Keratinocyte (primary cell): ENCODE measurements around the gene BMP3. TPM values are rescaled to one million over a fixed set of nuclear protein-coding genes. Genes with fewer than 3 reads are reported as not detected.

Experiments
- DNase-seq: peaks from one replicate; pipeline ENCODE4 v3.0.0-alpha.2; 2011; ENCODE audit warnings: low read depth, missing footprints, low spot score
- FAIRE-seq: peaks from 2 replicates; lab custom pipeline; 2011; peaks lifted over from hg19 to GRCh38; lab: Jason Lieb, UNC
- H2AFZ ChIP-seq: 2 replicates; pipeline ENCODE4 v1.6.0; 2012; ENCODE audit warnings: low read length, control low read depth, inconsistent platforms; ENCODE audit not compliant: control insufficient read depth
- H3K27ac ChIP-seq: 2 replicates; pipeline ENCODE4 v1.5.1; 2011; ENCODE audit warnings: low read length; ENCODE audit not compliant: control insufficient read depth, insufficient read depth
- H3K27me3 ChIP-seq: 3 replicates; pipeline ENCODE4 v1.6.0; 2011; ENCODE audit warnings: low read length; ENCODE audit not compliant: control insufficient read depth, insufficient read depth; ENCODE audit errors: extremely low read depth
- H3K36me3 ChIP-seq, 2 experiments: 2 replicates in 1 of 2; 3 replicates in 1 of 2; pipeline ENCODE4 v1.5.1; 2011; ENCODE audit warnings: low read length in 2 of 2, mild to moderate bottlenecking in 1 of 2; ENCODE audit not compliant: control insufficient read depth in 2 of 2, insufficient read depth in 2 of 2; ENCODE audit errors: extremely low read depth in 1 of 2
- H3K4me1 ChIP-seq: 3 replicates; pipeline ENCODE4 v1.5.1; 2011; ENCODE audit warnings: low read length; ENCODE audit not compliant: control insufficient read depth, insufficient read depth; ENCODE audit errors: extremely low read depth
- H3K4me2 ChIP-seq: 3 replicates; pipeline ENCODE4 v1.6.0; 2011; ENCODE audit warnings: low read depth, low read length; ENCODE audit not compliant: control insufficient read depth, insufficient read depth; ENCODE audit errors: extremely low read depth
- H3K4me3 ChIP-seq, 3 experiments: fragments of 200-600 bp in 1 of 3; sonication (generic) in 1 of 3; 2 replicates in 2 of 3; 3 replicates in 1 of 3; pipeline ENCODE4 v1.5.1; 2011 to 2016; ENCODE audit warnings: low read length in 3 of 3, mild to moderate bottlenecking in 3 of 3, control low read depth in 2 of 3, inconsistent platforms in 1 of 3, low read depth in 1 of 3, mixed read lengths in 1 of 3, mixed run types in 1 of 3, moderate library complexity in 1 of 3; ENCODE audit not compliant: control insufficient read depth in 2 of 3, insufficient read depth in 2 of 3; ENCODE audit errors: extremely low read depth in 1 of 3
- H3K79me2 ChIP-seq: 2 replicates; pipeline ENCODE4 v1.6.0; 2012; ENCODE audit warnings: low read length; ENCODE audit not compliant: control insufficient read depth, insufficient read depth
- H3K9ac ChIP-seq: 3 replicates; pipeline ENCODE4 v1.6.0; 2011; ENCODE audit warnings: low read length; ENCODE audit not compliant: control insufficient read depth, insufficient read depth; ENCODE audit errors: extremely low read depth
- H3K9me1 ChIP-seq: 3 replicates; pipeline ENCODE4 v1.6.0; 2011; ENCODE audit warnings: low read length; ENCODE audit not compliant: control insufficient read depth, insufficient read depth; ENCODE audit errors: extremely low read depth
- H3K9me3 ChIP-seq: 2 replicates; pipeline ENCODE4 v1.5.1; 2012; ENCODE audit warnings: low read depth, low read length; ENCODE audit not compliant: control insufficient read depth
- H4K20me1 ChIP-seq: 3 replicates; pipeline ENCODE4 v1.6.0; 2011; ENCODE audit warnings: low read length; ENCODE audit not compliant: control insufficient read depth, insufficient read depth; ENCODE audit errors: extremely low read depth
- CTCF ChIP-seq, 3 experiments: IDR thresholded peaks in 1 of 3; conservative IDR thresholded peaks in 1 of 3; optimal IDR thresholded peaks in 1 of 3; 2 replicates in 2 of 3; 3 replicates in 1 of 3; pipeline versions ENCODE3 to v1.5.1; 2011; ENCODE audit warnings: low read length in 3 of 3, mild to moderate bottlenecking in 3 of 3, moderate library complexity in 2 of 3, control low read depth in 1 of 3, inconsistent platforms in 1 of 3; ENCODE audit not compliant: insufficient read depth in 2 of 3; ENCODE audit errors: extremely low read depth in 1 of 3
- EZH2 ChIP-seq: IDR thresholded peaks from one replicate; pipeline ENCODE4 v1.6.1; 2012; ENCODE audit warnings: inconsistent platforms, mild to moderate bottlenecking, low read length, moderate library complexity
- dilution Hi-C: fragments of 300-500 bp; cut with MboI; formaldehyde crosslinking; loops from one replicate; pipeline ENCODE4 v1.7.0; 2020; ENCODE audit warnings: low sequenced_read_pairs; ENCODE audit not compliant: extremely low pct_ligation_motif_present
- polyA plus RNA-seq, 5 experiments: library from polyadenylated mRNA; depleted of rRNA in 3 of 5; stranded (reverse) in 3 of 5; stranded (forward) in 1 of 5; unstranded in 1 of 5; fragments of >200 nt; gene quantifications; 1 replicate in 1 of 5; 2 replicates in 3 of 5; 3 replicates in 1 of 5; pipeline versions ENCODE4 v1.2.1 to v1.2.3, GENCODE V29; 2011 to 2012; ENCODE audit warnings: missing spikeins in 2 of 5, low read depth in 1 of 5, low replicate concordance in 1 of 5

The BMP3 gene
- polyA plus RNA-seq, 1 donor (not counting 4 experiments of a cell fraction or from before 2014, with no cell fraction given): not detected

DNA sequence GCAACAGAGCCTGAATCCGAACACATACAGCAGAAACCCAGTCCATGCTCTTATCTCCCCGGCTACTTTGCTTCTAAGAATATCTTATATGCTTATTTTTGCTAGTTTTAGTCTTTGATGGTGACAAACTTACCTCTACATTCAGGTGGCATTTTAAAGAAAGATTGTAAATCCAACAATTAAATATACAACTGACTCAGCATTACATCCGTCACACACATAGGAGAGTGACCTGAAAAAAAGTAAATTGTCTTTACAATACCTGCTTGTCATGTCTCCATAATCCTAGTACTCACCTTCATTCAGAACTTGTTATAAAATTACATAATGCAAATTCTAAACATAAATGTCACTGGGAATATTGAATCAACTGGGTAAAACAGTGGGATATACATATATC is 30.6 kb upstream of the BMP3 start:
- Histone ChIP-seq H4K20me1 (no peaks in the 10 kb centered on the region), H3K79me2 (no peaks in the 10 kb centered on the region), H3K27ac (no peak overlapping the region), H3K36me3 (no peaks in the 10 kb centered on the region), H3K9me1 (no peaks in the 10 kb centered on the region), H3K9ac (no peak overlapping the region), H2AFZ (no peak overlapping the region), H3K4me1 (no peaks in the 10 kb centered on the region), H3K4me2 (no peak overlapping the region), H3K27me3 (peaks cover 3% of the 10 kb centered on the region), H3K4me3 (no peak overlapping the region), H3K9me3 (no peaks in the 10 kb centered on the region)
- no peak for TF ChIP-seq CTCF (optimal IDR thresholded peaks at IDR 0.05 in 1 of 3, IDR thresholded peaks at IDR 0.05 in 1 of 3, conservative IDR thresholded peaks at IDR 0.05 in 1 of 3; ENCODE audit: extremely low read depth in 1 of 3, insufficient read depth in 2 of 3, low read length in 3 of 3)
- TF ChIP-seq EZH2: no peak
- DNase-seq (no peak), FAIRE-seq (no peak)
- dilution Hi-C loops: no loop called here

- no peaks in the 10 kb centered on the region for H3K9me1 ChIP-seq
- DNase-seq (no peak), FAIRE-seq (no peak)
- no peak overlapping the region for H3K9ac ChIP-seq
- no peak overlapping the region for H3K4me3 ChIP-seq
- H3K4me1 ChIP-seq: no peaks in the 10 kb centered on the region
- H3K79me2 ChIP-seq: no peaks in the 10 kb centered on the region
- no peaks in the 10 kb centered on the region for H3K27me3 ChIP-seq
- no peaks in the 10 kb centered on the region for H4K20me1 ChIP-seq
- dilution Hi-C loops: no loop called here
- no peak overlapping the region for H2AFZ ChIP-seq
- TF ChIP-seq CTCF (optimal IDR thresholded peaks at IDR 0.05 in 1 of 3, IDR thresholded peaks at IDR 0.05 in 1 of 3, conservative IDR thresholded peaks at IDR 0.05 in 1 of 3; ENCODE audit: extremely low read depth in 1 of 3, insufficient read depth in 2 of 3, low read length in 3 of 3): no peak
- no peak for TF ChIP-seq EZH2
- H3K9me3 ChIP-seq: no peaks in the 10 kb centered on the region
- no peak overlapping the region for H3K4me2 ChIP-seq
- H3K36me3 ChIP-seq: no peaks in the 10 kb centered on the region
- no peak overlapping the region for H3K27ac ChIP-seq
Observed at GRCh38 chr4:81003597-81004111, 26.9 kb upstream of the BMP3 start.
